HG02571 (cell line): ENCODE data around the gene PNKD.
"Not testable (repeated sequence)": the region's sequence is repeated elsewhere in the genome, so short reads cannot be mapped to it uniquely, and the experiment has no call there.

Experiments
- ATAC-seq: cut with Tn5 transposase; IDR thresholded peaks from one replicate; pipeline ENCODE4 v1.9.1; 2021; ENCODE audit warnings: mild to moderate bottlenecking, moderate library complexity; ENCODE audit not compliant: unreplicated experiment

PNKD gene

DNA sequence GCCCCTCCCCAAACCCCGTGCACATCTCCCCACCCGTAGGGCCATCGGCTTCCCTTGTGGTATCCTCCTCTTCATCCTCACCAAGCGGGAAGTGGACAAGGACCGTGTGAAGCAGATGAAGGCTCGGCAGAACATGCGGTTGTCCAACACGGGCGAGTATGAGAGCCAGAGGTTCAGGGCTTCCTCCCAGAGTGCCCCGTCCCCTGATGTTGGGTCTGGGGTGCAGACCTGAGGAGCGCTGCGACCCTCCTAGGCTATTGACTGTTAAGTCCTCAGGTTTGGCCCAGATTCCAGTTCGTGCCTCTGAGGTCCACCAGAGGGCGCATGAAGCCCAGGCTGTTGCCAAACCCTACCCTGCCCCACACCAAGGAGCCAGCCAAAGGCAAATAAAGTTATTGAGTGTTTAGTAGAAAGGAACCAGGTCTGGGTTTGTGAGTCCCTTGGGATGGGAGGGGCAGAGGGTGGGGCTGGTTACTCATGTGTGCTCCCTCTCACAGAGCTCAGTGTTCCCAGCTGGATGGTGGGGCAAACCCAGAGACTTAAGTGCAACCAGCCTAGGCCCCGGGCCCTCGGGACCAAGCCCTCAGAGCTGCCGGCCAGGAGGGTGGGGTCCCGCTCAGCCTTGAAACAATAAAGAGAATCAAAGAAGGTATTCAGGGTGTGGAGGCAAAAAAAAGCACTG is 2.4 kb downstream of the PNKD start:
- ATAC-seq, result no peak

- not testable (repeated sequence) for ATAC-seq
These were observed 3.0 kb downstream of the PNKD start for GRCh38 chr2:218273214-218273907.

DNA sequence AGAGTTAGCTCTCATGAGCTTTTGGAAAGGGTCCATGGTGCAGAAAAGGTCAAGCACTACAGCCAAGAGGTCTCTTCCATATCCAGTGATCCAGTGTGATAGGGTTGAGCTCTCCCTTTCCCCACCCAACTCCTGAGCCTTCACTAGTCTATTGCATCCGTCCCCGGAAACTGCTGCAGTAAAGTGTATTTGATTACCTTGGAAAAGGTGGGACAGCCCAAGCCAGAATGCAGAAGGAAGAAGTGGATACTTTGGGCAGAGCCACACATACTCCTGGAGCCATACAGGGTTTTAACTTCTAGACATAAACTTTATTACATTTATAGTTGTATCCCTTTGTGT is 3.6 kb downstream of the PNKD start:
- ATAC-seq, result no peak

- ATAC-seq, result no peak
These were observed 4.3 kb downstream of the PNKD start for GRCh38 chr2:218274586-218274985.

DNA sequence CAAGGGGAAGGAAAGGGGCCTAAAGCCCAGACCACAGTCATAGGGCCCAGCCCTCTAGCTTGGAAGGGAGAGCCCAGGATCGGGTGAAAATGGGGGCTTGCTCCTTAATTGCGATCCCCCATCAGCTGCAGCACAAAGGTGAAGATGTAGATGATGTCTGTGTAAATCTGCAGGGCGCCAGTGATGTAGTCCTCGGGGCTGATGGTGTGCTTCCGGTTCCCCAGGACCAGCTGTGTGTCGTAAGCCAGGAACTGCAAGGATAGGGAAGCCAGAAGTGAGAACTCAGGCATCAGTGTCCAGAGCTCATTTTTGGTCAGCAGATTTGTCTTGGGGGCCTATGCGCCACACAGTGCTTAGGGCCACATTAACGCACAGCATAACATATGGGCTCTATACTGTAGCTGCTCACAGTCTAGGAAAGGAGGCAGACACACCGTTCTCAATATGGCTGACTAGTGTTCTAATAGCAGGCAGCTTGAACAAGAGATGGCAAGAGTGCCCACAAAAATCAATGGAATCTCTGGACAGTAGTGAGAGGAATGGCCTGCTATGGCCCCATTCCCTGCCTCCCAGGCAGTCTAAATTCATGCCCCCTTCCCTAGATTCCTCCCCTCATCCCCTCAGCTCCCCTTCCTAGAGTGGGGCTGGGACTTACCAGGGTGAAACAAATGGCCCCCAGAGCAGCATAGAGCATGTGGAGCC is 5.2 kb downstream of the PNKD start:
- no peak for ATAC-seq

- no peak for ATAC-seq
These were observed 6.9 kb downstream of the PNKD start for GRCh38 chr2:218276986-218277755.

DNA sequence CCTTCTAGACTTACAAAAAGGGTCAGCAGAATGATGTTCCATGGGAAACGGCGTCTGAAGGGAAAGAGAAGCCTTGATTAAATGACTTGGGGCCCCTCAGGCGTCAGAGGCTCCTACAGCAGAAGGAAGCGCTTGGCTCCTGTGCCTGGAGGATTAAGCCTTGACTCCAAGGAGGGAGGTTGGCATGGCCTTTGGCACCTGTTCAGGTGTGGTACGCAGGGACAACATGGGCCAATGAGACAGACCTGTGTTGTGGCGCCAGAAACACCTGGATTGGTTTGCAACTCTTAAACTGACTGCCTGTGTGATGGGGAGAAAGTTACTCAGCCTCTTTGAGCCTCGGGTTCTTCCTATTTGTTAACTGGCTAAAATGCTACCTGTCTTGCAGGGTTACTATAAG is 7.6 kb downstream of the PNKD start:
- no peak for ATAC-seq

GRCh38 chr2:218278531-218279360 is 8.4 kb downstream of the PNKD start:
- ATAC-seq, result no peak

- ATAC-seq, result no peak
These were observed 10.0 kb downstream of the PNKD start for GRCh38 chr2:218280260-218280870.

DNA sequence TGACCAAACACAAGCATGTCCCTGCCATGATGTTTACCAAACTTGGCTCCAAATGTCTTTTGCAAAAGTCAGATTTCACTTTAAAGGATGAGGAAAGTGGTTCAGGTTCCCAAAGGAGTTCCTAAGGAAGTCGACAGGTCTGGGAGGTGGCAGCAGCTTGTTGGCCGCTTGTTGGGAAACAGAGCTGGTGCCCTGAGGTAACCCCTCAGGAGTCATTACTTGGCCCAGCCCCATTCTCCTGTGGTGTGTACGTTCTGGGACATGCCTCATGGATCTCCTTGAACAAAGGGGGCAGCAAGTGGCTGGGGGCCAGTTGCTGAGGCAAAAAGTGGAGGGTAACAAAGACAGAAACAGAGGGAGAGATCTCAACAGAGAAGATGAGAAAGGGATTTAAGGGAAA is 11.1 kb downstream of the PNKD start:
- ATAC-seq, result no peak

DNA sequence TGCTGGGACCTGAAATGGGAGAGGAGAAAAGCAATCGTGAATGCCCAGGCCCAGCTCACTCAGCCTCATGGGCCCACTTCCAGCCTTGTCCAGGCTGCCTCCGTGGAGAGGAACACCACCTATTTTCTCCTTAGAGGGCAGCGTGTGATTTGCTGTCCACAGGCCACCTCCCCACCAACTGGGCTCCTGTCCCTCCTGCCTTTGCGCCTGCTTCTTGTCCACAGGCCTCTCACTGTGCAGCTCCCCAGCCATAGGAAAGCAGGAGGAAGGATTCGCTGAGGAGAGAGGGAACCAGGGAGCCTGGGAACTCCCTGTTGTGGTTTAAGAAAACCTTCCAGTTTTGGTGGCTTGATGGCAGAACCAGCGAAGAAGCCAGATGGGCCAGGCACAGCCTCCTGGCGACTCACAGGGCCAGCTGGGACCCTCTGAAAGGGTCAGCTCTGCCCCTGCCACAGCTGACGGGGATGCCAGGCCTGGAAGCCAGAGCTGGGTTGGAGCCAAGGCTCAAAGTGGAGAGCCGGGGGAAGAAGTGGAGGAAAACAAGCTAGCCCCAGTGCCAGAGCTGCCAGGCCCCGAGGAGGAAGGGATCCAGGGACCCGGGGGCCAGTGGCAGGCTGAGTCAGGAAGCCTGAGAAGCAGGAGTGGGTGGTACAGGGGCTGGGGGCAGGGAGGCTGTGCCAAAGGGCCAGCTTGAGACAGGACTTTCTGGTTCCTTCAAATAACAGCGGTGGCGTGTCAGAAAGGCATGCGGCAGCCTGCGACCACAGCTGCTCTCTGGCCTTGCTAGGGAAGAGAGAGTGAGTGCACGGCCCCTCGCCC is 12.1 kb downstream of the PNKD start:
- no peak for ATAC-seq

GRCh38 chr2:218284106-218284811 is 13.9 kb downstream of the PNKD start:
- ATAC-seq, result peak; percentile 55

DNA sequence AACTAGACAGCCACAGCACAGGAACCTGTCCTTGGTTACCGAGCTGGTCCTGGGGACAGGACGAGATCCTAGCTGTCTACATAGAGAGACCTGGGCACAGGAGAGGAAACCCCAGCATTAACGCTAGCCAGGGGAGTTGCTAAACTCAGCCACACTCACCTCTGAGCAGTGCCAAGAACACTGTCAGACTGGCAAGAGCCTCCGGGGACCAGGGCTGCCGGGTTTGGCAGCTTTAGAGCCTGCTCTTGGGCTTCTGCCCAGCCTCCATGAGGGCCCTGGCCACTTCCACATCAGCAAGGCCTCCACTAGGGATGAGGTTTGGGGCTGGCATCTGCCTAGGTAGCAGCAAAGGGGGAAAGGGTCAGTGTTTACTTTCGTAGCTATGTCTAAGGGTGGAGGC is 15.3 kb downstream of the PNKD start:
- ATAC-seq, result no peak

GRCh38 chr2:218286570-218287459 is 16.5 kb downstream of the PNKD start:
- ATAC-seq, result peak; percentile 49

- ATAC-seq, result no peak
These were observed 19.5 kb downstream of the PNKD start for GRCh38 chr2:218289639-218290315.

GRCh38 chr2:218290316-218291261 is 20.3 kb downstream of the PNKD start:
- ATAC-seq, result peak; percentile 48
